Measurements from ENCODE around the gene RNF13.

Gene RNF13

GRCh38 chr3:149947231-149947630 is 134.2 kb downstream of the RNF13 start:
- no peak for DNase-seq (ENCODE audit: low spot score)
- in situ Hi-C loops (cut with MboI; ENCODE audit: low pct_unique_long_range_greater_than_20kb, low sequenced_read_pairs, unreplicated experiment), result loop anchor here (25.0 kb wide), 1 partner anchor 565 kb away; no protein-coding TSS in a partner anchor
- no peak for TF ChIP-seq CTCF (IDR thresholded peaks at IDR 0.05; ENCODE audit: extremely low read depth, insufficient read depth, missing control alignments)

DNA sequence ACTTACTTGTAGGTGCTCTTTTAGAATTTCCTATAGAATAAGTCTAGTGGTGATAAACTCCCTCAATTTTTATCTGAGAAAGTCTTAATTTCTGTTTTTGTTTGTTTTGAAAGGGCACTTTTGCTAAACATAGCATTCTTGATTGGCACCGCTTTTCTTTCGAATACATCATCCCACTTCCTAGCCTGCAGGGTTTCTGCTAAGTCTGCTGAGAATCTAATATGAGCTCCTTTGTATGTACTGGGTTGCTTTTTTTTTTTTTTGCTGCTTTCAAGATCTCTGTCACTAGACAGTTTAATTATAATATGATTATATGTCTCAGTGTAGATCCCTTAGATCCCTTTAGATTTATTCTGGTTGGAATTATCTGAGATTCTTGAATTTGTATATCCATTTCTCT is 136.2 kb downstream of the RNF13 start:
- no peak for DNase-seq (ENCODE audit: low spot score)
- in situ Hi-C loops (cut with MboI; ENCODE audit: low pct_unique_long_range_greater_than_20kb, low sequenced_read_pairs, unreplicated experiment), result loop anchor here (25.0 kb wide), 1 partner anchor 563 kb away; no protein-coding TSS in a partner anchor
- no peak for TF ChIP-seq CTCF (IDR thresholded peaks at IDR 0.05; ENCODE audit: extremely low read depth, insufficient read depth, missing control alignments)

GRCh38 chr3:149954812-149955211 is 141.8 kb downstream of the RNF13 start:
- in situ Hi-C loops (cut with MboI; ENCODE audit: low pct_unique_long_range_greater_than_20kb, low sequenced_read_pairs, unreplicated experiment), result no loop called here
- TF ChIP-seq CTCF (IDR thresholded peaks at IDR 0.05; ENCODE audit: extremely low read depth, insufficient read depth, missing control alignments), result no peak
- no peak for DNase-seq (ENCODE audit: low spot score)

- no peak for DNase-seq (ENCODE audit: low spot score)
- TF ChIP-seq CTCF (IDR thresholded peaks at IDR 0.05; ENCODE audit: extremely low read depth, insufficient read depth, missing control alignments), result no peak
- in situ Hi-C loops (cut with MboI; ENCODE audit: low pct_unique_long_range_greater_than_20kb, low sequenced_read_pairs, unreplicated experiment), result no loop called here
Measured at GRCh38 chr3:149955449-149955848, 142.4 kb downstream of the RNF13 start.

GRCh38 chr3:149957361-149958125 is 144.5 kb downstream of the RNF13 start:
- in situ Hi-C loops (cut with MboI; ENCODE audit: low pct_unique_long_range_greater_than_20kb, low sequenced_read_pairs, unreplicated experiment), result no loop called here

GRCh38 chr3:149958171-149958796 is 145.3 kb downstream of the RNF13 start:
- no peak for TF ChIP-seq CTCF (IDR thresholded peaks at IDR 0.05; ENCODE audit: extremely low read depth, insufficient read depth, missing control alignments)
- in situ Hi-C loops (cut with MboI; ENCODE audit: low pct_unique_long_range_greater_than_20kb, low sequenced_read_pairs, unreplicated experiment), result no loop called here
- no peak for DNase-seq (ENCODE audit: low spot score)

More at GRCh38 chr3:149957361-149958125, 144.5 kb downstream of the RNF13 start:
- TF ChIP-seq CTCF (IDR thresholded peaks at IDR 0.05; ENCODE audit: extremely low read depth, insufficient read depth, missing control alignments), result no peak
- no peak for DNase-seq (ENCODE audit: low spot score)
